Muscle of leg (tissue), 11 donors: Measurements from ENCODE around the gene RBM34. TPM values are rescaled to one million over a fixed set of nuclear protein-coding genes. Genes with fewer than 3 reads are reported as not detected.
"Not testable (repeated sequence)": the region's sequence is repeated elsewhere in the genome, so short reads cannot be mapped to it uniquely, and the experiment has no call there.

ENCODE experiments used
- DNase-seq: peaks from one replicate; pipeline ENCODE4 v3.0.0; 2013
- H3K27ac ChIP-seq: one replicate; pipeline ENCODE4 v1.5.1; 2013; ENCODE audit warnings: mild to moderate bottlenecking, low read length, control low read depth
- H3K27me3 ChIP-seq: one replicate; pipeline ENCODE4 v1.6.1; 2013; ENCODE audit warnings: low read length; ENCODE audit not compliant: control insufficient read depth, insufficient read depth
- H3K36me3 ChIP-seq: one replicate; pipeline ENCODE4 v1.6.1; 2013; ENCODE audit warnings: low read length; ENCODE audit not compliant: control insufficient read depth, insufficient read depth
- H3K4me1 ChIP-seq: one replicate; pipeline ENCODE4 v1.6.1; 2013; ENCODE audit warnings: low read length; ENCODE audit not compliant: control insufficient read depth, insufficient read depth
- H3K4me3 ChIP-seq: one replicate; pipeline ENCODE4 v1.5.1; 2013; ENCODE audit warnings: low read length, control low read depth
- H3K9me3 ChIP-seq: replicated peaks from 2 replicates; pipeline ENCODE4 v1.6.1; 2013; ENCODE audit warnings: low read depth, low read length; ENCODE audit not compliant: control insufficient read depth
- WGBS: methylation state at CpG from one replicate; pipeline ENCODE4 v1.1.5; 2013; ENCODE audit warnings: missing lambda C conversion rate; ENCODE audit not compliant: insufficient coverage; 5-methylcytosine and 5-hydroxymethylcytosine counted together
- polyA plus RNA-seq, 8 donors: library from polyadenylated mRNA; unstranded; fragments of 120-200 nt; gene quantifications; one replicate each; pipeline versions ENCODE4 v1.2.1 to v1.2.3, GENCODE V29; 2013; ENCODE audit warnings: inconsistent platforms in 1 of 8, low replicate concordance in 1 of 8; ENCODE audit not compliant: insufficient read length in 8 of 8, insufficient read depth in 1 of 8
- total RNA-seq: library from RNA; stranded (reverse); fragments of 120-200 nt; gene quantifications from one replicate; pipeline ENCODE4 v1.2.4, GENCODE V29; 2013

Gene RBM34
- total and polyA plus RNA-seq, 9 donors = 50.2 to 69.6 (median 57.6) TPM

- no peak for DNase-seq
- Histone ChIP-seq H3K4me1 (peaks cover 27% of the 10 kb centered on the region), H3K27me3 (no peaks in the 10 kb centered on the region), H3K4me3 (no peak overlapping the region), H3K36me3 (no peaks in the 10 kb centered on the region), H3K27ac (no peak overlapping the region), H3K9me3 (no peaks in the 10 kb centered on the region)
- WGBS = 94% methylated on average over 3 of the region's 6 CpGs
Measured at GRCh38 chr1:235088430-235088829, 72.6 kb downstream of the RBM34 start.

GRCh38 chr1:235087906-235088305, 73.1 kb downstream of the RBM34 start:
- no peaks in the 10 kb centered on the region for H3K9me3 ChIP-seq
- H3K27ac ChIP-seq = no peak overlapping the region
- 94% methylated on average over 3 of the region's 6 CpGs for WGBS
- no peak overlapping the region for H3K4me3 ChIP-seq
- peaks cover 27% of the 10 kb centered on the region for H3K4me1 ChIP-seq
- no peaks in the 10 kb centered on the region for H3K36me3 ChIP-seq
- DNase-seq = no peak
- H3K27me3 ChIP-seq = no peaks in the 10 kb centered on the region

GRCh38 chr1:235085411-235086117, 75.5 kb downstream of the RBM34 start:
- H3K27me3 ChIP-seq, H3K9me3 ChIP-seq, H3K4me3 ChIP-seq, DNase-seq, H3K27ac ChIP-seq, H3K36me3 ChIP-seq: not testable (repeated sequence)
- H3K4me1 ChIP-seq = peaks cover 26% of the 10 kb centered on the region
- 77% methylated on average over 2 of the region's 12 CpGs for WGBS

Other genes starting within 250 kb of the RBM34 start
- gene TOMM20, start 32.4 kb downstream of the RBM34 start, total RNA-seq = 83.3 TPM
- 100 to 1,000 TPM; 137 to 165 (median 153) TPM for gene TOMM20, start 32.4 kb downstream of the RBM34 start, polyA plus RNA-seq
- 22.5 TPM for gene ARID4B, start 166.9 kb upstream of the RBM34 start, total RNA-seq
- 10 to 100 TPM; 15.2 to 26.5 (median 20.8) TPM for gene ARID4B, start 166.9 kb upstream of the RBM34 start, polyA plus RNA-seq
- 30.3 TPM for gene GGPS1, start 167.3 kb upstream of the RBM34 start, total RNA-seq
- 10 to 100 TPM; 29.4 to 41.3 (median 35.0) TPM for gene GGPS1, start 167.3 kb upstream of the RBM34 start, polyA plus RNA-seq
- gene TBCE, start 206.2 kb upstream of the RBM34 start, total RNA-seq = 24.9 TPM
- 10 to 100 TPM; 32.9 to 50.0 (median 40.7) TPM for gene TBCE, start 206.2 kb upstream of the RBM34 start, polyA plus RNA-seq